OCI-M2 (cell line): ENCODE results near the gene MPIG6B.
"Not testable (repeated sequence)": the region's sequence is repeated elsewhere in the genome, so short reads cannot be mapped to it uniquely, and the experiment has no call there.

Experiments used
- DNase-seq: peaks from one replicate; lab custom pipeline; 2025; ENCODE audit not compliant: unreplicated experiment; lab: John Stamatoyannopoulos, UW

MPIG6B gene

GRCh38 chr6:31700740-31701401 lies 22.3 kb upstream of the MPIG6B start:
- no peak for DNase-seq

- DNase-seq, result no peak
Observed at GRCh38 chr6:31701666-31702404, 21.3 kb upstream of the MPIG6B start.

- no peak for DNase-seq
Observed at GRCh38 chr6:31702405-31702818, 20.8 kb upstream of the MPIG6B start.

DNA sequence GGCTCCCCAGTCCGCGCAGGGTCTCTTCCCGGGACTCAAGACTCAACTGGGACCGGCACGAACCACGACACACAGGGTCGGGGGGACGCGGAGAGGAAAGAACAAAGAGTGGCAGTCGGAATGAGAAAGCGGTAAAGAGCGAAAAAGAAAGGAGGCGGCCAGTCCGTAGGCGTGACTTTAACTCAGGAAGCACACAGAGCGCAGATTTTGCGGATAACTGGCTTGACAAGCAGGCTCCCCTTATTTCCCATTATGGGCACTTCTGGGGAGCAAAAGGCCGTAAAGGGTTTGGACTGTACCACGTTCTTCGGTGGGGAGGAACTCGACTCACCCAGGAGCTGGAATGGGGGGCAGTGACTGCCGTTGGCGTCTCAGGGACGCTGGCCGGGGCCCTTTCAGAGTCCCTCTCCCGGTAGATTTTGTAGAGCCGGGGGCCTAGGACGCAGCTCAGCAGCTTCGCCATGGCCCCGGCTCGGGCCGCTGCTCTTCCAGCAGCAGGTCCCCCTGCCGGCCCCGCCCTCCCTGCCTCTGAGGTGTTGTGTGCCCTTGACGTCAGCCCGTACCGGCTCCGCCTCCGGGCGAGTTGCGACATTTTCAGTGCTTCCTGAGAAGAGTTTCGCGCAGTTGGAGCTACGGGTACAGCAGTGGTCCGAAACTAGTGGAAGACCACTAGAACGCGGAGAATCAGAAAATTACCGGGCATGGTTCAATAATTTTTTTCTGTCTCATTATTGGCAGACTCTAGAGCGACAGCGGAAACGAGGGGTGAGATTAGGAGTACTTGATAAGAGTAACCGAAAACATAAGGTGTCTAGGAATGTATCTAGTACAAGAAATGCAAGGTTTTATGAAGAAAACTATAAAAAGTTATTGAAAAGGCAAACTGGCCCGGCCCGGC lies 20.1 kb upstream of the MPIG6B start, which contains the start of gene ABHD16A:
TSS of gene ABHD16A (minus strand) at position 506 of the 898 bp plus-strand sequence. CDS start at position 463, 43 bp downstream.
- DNase-seq, result peak; percentile 92

DNA sequence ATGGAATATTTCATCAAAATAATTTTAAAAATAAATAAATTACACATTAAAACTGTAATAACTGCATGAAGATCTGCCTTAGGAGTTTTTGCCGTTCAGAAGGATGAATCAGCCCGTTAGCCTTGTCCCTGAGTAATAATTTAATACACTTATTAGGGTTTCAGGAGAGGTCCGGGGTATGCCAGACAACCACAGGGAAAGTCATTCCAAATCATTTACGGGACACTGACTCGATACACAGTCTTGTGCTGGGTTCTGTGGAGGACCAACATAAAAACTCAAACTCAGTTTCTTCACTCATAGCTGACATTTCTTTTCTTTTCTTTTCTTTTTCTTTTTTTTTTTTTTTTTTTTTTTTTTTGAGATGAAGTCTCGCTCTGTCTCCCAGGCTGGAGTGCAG lies 17.2 kb upstream of the MPIG6B start:
- no peak for DNase-seq

GRCh38 chr6:31706599-31706998 lies 16.6 kb upstream of the MPIG6B start, which contains the start of gene LY6G6F:
LY6G6F (plus strand) TSS chr6:31706866; CDS start chr6:31706907, 41 bp downstream.
- DNase-seq, result peak; percentile 68

- no peak for DNase-seq
Observed at GRCh38 chr6:31707701-31708100, 15.5 kb upstream of the MPIG6B start.

GRCh38 chr6:31708224-31708623 lies 14.9 kb upstream of the MPIG6B start:
- DNase-seq, result no peak

- not testable (repeated sequence) for DNase-seq
Observed at GRCh38 chr6:31709157-31709556, 14.0 kb upstream of the MPIG6B start.

DNA sequence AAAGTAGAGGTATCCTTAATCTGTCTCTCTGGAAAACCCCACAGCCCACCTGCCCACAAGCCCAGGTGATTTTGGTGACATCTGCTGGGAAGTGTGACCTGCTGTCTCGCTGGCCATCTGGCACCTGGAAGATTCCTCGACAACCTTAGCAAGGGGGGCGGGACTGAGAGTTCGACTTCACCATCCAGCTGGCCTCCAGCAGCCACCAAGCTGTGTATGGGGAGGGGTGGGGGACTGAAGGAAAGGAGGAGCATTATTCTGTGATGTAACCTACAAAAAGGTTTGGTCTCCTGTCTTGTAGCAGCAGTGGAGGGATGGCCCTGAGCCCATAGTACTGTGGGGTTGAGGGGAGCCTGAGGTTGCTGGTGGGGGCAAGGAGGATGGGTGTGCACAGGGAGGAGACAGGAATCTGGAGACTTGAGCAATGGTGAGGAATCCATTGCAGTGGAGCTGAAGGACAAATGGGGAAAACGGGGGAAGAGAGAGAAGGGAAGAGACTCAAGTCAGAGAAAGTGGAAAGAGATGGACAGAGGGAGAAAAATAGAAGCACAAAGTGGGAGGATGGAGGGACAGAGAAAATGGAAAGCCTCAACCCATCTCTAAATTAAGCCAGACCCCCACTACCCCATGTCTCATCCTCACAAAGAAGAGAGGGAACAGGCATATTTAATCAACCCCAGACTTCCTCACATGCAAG lies 12.5 kb upstream of the MPIG6B start:
- no peak for DNase-seq

DNA sequence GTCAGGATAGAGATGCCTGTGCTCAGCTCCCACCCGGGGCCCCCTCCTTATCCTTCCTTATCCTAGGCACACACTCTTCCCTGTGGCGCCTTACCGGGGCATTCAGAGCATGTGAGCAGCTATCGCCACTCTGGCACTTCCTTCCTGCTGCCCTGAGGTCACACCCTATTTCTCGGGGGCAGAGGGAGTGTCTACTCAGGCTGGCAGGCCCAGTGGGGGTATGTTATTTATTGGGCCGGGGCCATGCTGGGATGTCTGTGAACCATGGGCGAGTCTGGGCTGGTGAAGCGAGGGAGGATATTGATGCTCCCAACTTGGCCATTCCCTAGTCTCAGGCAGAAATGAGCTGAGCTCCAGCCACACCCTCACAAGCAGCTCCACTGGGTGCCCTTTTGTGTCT lies 11.9 kb upstream of the MPIG6B start:
- DNase-seq, result peak; percentile 80

GRCh38 chr6:31712296-31712695 lies 10.9 kb upstream of the MPIG6B start:
- no peak for DNase-seq

DNA sequence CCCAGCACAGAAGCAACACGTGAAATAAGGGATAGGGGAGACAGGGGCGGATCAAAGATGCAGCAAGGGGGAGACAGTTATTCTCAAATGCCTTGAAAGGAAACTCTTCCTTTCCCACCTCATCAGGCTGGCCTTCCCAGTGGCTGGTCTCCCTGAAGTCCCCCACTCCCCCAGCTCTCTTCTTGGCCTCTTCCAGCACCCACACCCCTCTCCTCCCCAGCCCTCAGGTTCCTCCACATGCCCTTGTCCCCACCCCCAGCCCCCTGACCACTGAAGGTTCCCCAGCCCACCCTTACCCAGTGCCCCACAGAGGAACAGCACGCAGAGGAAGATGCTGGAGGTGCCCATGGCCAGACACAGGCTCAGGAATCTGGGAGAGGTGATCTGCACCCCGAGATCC lies 9.7 kb upstream of the MPIG6B start:
- no peak for DNase-seq

- no peak for DNase-seq
Observed at GRCh38 chr6:31713991-31714684, 9.0 kb upstream of the MPIG6B start.

GRCh38 chr6:31715022-31715958 lies 7.9 kb upstream of the MPIG6B start, which contains the start of gene LY6G6D:
LY6G6D (plus strand) TSS chr6:31715348; CDS start chr6:31715356, 8 bp downstream.
- DNase-seq, result no peak

- no peak for DNase-seq
Observed at GRCh38 chr6:31717499-31718222, 5.5 kb upstream of the MPIG6B start.

DNA sequence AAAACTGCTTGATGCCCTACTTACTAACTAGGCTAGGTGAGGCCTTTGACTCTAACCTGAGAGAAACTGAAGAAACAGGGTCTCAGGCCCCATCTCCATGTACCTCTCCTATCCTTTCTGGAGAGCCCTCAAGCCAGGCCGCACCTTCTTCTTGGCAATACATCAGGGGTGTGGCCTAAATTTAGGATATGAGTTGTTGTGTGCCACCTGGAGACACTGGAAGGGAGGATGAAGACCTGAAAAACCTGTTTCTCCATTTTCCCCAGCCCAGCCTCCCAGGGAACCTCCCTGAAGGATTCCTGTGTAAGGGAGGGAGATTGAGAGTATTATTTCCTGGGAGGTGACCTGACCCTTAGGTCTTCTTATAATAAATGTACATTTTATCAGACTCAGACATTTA lies 4.9 kb upstream of the MPIG6B start:
- no peak for DNase-seq

DNA sequence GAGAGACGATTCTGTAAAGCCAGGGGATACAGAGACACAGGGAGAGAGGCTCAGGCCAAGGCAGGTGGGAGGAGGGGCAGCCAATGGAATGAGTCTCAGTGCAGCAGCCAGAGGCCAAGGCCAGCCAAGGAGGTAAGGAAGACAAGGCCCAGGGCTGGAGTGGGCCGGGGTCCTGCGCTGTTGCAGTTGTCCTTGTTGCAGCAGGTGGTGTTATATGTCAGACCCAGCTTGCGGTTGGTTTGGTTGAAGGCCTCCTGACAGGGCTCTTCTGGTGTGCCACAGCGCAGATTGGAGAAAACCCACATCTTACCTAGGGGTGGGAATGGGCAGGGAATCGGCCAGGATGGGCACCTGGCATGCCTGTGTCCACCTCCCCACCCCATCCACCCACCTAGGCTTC lies 4.2 kb upstream of the MPIG6B start:
- DNase-seq, result no peak
